22Rv1 (cell line): ENCODE data around the gene SEC14L1.

Experiments
- H3K27ac ChIP-seq: fragments of 450-650 bp; 2 replicates; pipeline ENCODE4 v1.5.1; 2017
- ZFX ChIP-seq: fragments of 450-650 bp; IDR thresholded peaks from 2 replicates; pipeline ENCODE4 v1.6.1; 2017; ENCODE audit warnings: antibody characterized with exemption, borderline replicate concordance
- TF ChIP-seq, protein P1 (sequence below): fragments of 450-650 bp; IDR thresholded peaks from 2 replicates; pipeline ENCODE4 v1.5.1; 2017; ENCODE audit warnings: mild to moderate bottlenecking

SEC14L1 gene

DNA sequence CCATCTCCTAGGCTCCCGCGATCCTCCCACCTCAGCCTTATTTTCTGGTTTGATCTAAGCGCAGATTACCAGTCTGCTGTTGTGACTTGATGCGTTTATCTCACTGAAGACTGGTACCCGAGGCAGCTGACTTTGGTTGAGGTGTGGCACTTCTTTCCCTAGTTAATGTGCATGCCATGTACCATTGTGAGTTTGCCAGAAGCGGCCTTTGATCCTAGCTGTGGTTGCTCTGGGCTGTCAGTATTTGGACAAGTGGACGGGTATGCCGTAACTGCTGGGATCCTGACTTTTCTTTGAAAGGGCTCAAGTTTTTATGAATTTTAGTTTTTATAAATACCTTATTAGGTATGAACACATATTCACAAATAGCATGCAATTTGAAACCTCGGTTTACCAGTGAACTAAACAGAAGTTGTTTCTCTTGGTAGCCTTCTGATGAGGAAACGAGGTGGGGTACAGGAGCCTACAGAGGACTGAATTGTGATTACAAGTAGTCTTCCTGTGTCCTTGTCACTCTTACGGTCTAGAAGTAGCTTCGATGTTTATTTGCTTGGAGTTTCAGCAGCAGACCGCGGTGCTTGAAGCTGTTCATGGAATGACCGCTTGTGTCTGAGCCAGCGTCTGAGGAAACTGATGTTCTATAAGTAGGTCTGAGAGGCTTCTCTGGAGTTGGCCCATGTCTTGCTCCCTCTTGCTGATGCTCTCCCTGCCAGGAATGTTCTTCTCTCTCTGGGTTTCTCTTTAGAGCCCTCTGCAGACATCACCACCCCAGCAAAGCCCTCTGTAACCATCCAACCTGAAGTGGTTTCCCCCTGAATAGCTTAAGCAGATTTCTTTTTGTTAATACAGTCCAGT lies 40.0 kb downstream of the SEC14L1 start:
- no peak for TF ChIP-seq ZFX
- TF ChIP-seq, protein P1, sequence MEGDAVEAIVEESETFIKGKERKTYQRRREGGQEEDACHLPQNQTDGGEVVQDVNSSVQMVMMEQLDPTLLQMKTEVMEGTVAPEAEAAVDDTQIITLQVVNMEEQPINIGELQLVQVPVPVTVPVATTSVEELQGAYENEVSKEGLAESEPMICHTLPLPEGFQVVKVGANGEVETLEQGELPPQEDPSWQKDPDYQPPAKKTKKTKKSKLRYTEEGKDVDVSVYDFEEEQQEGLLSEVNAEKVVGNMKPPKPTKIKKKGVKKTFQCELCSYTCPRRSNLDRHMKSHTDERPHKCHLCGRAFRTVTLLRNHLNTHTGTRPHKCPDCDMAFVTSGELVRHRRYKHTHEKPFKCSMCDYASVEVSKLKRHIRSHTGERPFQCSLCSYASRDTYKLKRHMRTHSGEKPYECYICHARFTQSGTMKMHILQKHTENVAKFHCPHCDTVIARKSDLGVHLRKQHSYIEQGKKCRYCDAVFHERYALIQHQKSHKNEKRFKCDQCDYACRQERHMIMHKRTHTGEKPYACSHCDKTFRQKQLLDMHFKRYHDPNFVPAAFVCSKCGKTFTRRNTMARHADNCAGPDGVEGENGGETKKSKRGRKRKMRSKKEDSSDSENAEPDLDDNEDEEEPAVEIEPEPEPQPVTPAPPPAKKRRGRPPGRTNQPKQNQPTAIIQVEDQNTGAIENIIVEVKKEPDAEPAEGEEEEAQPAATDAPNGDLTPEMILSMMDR: no peak
- no peak overlapping the region for H3K27ac ChIP-seq

DNA sequence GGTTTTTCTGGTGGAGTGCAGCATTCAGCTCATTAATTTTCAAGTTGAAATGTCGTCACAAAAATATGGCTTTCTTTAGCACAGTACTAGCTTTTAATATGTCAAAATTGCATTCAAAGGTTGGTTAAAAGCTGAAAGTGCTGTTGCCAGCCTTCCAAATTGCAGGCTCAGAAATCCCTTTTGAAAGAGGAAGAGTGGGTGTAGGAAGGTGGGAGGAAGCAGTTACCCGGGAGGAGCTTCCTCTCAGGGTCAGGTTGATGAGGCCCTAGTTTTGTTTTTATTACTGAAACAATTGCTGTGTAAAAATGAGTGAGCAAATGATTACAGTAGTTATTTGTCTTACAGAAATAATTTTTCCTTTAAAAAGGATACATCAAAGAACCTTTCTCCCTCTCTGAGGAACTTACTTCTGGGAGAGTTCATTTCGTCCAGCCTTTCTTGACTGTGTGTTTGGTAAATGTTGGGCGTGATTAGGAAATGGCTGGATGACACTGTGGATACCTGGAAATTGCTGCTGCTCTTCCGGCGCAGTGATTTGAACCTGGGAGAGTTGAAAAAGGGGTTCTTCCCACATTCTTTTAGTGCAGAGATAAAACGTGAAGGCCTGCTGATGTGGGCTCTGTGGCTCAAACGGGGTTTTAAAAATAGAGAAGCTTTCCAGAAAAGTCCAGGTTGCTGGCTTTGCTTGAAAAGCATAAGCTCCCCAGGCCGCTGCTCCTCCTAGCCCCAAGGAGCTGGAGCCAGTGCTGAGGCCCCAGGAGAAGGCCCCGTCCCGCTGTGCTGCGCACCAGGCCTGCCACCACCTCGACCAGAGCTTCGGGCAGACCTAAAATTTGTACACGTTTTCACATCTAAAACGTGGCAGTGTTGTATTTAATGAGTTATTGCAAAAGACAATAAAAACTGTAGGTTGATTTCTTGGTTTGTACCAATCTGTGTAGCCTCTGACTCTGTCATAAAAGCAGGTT lies 41.7 kb downstream of the SEC14L1 start:
- TF ChIP-seq ZFX: no peak
- TF ChIP-seq, protein P1: no peak
- H3K27ac ChIP-seq: no peak overlapping the region

DNA sequence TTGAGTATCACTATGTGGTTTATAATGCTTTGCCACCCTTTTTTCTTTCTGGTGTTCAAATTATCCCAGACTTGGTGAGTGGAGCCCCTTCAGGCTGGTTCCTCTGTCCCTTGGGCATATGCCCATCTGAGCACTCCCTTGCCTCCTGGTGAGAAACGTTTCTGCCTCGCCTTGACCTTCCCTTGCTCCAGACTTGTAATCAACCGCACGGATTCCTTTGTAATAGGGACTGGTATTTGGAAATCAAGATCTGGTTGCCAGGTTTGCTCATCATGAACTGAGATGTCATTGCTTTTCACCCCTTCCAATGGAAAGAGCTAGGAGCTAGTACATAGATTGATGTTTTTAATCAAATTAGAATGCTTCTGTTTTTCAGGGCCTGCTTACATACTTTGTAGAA lies 43.7 kb downstream of the SEC14L1 start:
- TF ChIP-seq ZFX: no peak
- TF ChIP-seq, protein P1: no peak
- no peak overlapping the region for H3K27ac ChIP-seq

DNA sequence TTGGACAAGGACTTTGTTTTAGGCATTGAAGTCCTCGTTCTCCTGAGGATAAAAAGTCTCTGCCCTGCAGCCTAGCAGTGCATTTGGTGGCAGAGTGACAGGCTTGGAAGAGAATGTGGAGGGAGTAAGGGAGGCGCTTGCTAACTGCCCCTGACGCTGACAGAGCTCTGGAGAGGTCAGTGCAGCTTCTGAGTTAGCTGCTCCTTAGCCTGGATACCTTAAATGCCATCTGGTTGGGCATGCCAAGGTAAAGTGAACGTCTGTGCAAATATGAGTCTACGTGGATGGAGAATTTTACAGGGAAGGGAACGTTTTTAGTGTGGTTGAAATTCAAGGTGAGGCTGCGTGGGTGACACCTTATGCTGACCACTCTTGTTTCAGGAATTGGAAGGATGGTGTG lies 44.4 kb downstream of the SEC14L1 start:
- no peak for TF ChIP-seq ZFX
- TF ChIP-seq, protein P1: no peak
- no peak overlapping the region for H3K27ac ChIP-seq

DNA sequence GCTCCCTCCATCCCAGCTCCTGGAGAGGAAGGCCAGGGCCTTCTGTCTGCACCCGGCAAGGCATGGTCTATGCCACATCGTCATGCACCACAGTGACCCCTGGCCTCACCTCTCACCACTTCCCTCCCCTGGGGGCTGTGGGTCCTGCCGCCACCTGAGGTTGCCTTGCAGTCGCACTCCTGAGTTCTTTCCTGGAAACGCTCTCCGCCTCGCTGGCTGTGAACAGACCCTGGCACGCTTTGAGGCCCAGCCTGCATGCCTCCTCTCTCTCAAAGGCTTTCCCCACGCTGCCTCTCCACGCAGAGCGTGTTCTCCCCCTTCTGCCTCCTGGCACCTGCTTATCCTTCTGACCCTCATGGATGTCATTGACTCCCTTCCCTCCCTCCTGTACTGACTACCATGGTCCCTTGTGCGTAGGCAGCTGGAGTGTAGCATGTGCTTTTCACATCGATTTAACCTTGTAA lies 45.4 kb downstream of the SEC14L1 start:
- TF ChIP-seq ZFX: no peak
- TF ChIP-seq, protein P1: no peak
- no peak overlapping the region for H3K27ac ChIP-seq

DNA sequence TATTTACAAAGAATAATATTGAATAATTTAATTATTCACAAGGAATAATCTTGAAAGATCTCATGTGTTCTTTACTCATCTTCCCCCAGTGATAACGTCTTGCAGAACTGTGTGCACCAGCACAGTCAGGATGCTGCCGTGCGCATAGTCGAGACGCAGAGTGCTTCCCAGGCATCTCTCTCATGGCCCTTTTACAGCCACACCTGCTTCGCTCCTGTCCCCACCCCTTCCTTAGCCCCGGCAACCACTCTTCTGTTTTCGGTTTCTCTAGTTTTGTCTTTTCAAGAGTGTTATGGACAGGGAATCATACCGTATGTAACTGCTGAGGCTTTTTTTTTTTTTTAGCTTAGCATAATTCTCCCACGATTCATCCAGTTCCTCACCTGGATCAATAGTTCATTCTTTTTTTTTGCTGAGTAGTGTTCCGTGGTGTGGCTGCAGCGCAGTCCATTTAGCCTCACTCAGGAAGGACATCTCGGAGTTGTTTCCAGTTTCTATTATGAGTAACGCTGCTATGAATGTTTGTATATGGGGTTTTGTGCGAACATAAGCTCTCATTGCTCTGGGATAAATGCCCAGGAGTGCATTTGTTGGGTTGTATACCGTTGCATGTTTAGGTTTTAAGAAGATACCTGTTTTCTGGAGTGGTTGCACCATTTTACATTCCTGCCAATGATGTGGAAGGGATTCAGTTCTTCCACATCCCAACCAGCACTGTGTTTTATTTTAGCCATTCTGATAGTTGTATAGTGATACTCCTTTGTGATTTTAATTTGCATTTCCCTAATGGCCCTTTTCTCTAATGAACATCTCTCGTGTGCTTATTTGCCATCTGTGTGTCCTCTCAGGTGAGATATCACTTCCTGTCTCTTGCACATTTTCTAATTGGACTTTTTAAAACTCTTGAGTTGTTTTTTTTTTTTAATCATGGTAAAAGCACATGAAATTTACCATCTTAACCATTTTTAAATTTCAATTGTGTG lies 47.6 kb downstream of the SEC14L1 start:
- H3K27ac ChIP-seq: no peak overlapping the region
- TF ChIP-seq, protein P1: no peak
- TF ChIP-seq ZFX: no peak
